GM23248 (cell line): ENCODE data around the gene RIPPLY3.

ENCODE experiments used
- EZH2 ChIP-seq: fragments of 200-600 bp; sonication (generic); IDR thresholded peaks from 2 replicates; pipeline ENCODE4 v1.6.1; 2018; ENCODE audit warnings: antibody characterized with exemption, mild to moderate bottlenecking; ENCODE audit not compliant: insufficient read depth, poor library complexity, severe bottlenecking
- EZH2phosphoT487 ChIP-seq: fragments of 200-600 bp; sonication (generic); IDR thresholded peaks from 2 replicates; pipeline ENCODE4 v1.6.1; 2018; ENCODE audit warnings: antibody characterized with exemption, moderate library complexity, mild to moderate bottlenecking, low read depth; ENCODE audit not compliant: insufficient read depth

GRCh38 chr21:37045149-37045548, 38.6 kb downstream of the RIPPLY3 start:
- TF ChIP-seq EZH2phosphoT487: no peak
- TF ChIP-seq EZH2: no peak
